PFSK-1 (cell line): ENCODE results near the gene NUP62.

Source experiments
- POLR2AphosphoS5 ChIP-seq: IDR thresholded peaks from 2 replicates; pipeline ENCODE4 v1.6.1; 2012; ENCODE audit warnings: low read depth, mild to moderate bottlenecking, control low read depth, low read length, moderate library complexity
- TAF1 ChIP-seq: IDR thresholded peaks from 2 replicates; pipeline ENCODE4 v1.6.1; 2012; ENCODE audit warnings: low read length, control low read depth, borderline replicate concordance; ENCODE audit not compliant: insufficient read depth

GRCh38 chr19:49860336-49861102 lies 68.8 kb downstream of the NUP62 start:
- TF ChIP-seq POLR2AphosphoS5 = peak; percentile 19; the same call in 1 of the 2 replicates
- no peak for TF ChIP-seq TAF1
